ENCODE data around the gene TMEM63C.

DNA sequence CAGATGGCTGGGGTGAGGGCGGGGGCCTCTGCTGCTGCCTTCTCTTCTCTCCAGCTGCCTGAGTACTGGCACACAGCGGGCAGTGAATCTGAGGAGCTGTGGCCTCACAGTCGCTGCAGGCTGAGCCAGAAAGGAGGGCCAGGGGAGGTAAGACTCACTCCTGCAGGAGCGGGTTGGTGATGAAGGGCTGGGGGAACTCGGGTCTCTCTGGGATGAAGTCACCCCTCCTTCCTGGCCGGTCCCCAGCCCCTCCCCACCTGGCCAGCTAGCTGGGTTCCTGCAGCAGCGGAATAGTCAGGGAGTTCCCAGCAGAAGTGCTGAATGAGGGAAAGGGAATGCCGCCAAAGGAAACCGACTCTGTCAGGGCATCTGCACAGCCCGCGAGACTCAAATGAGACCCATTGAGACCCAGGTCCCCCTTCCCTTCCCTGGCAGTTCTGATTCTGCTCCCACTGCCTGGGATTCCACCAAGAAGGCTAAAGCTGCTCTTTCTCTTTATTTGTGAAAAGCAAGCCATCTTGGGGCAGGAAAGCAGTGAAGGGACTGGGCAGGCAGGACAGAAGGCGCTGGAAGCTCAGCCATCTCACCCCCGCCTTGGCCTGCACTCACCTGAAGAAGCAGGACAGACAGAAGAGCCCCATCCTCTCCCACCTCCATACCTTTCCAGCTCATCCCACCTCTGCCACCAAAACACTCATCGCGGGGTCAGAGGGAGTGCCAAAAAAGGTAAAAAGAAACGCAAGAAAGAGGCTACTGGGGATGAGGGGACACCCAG, 84.2 kb downstream of the TMEM63C start:
- TF ChIP-seq, protein P1, sequence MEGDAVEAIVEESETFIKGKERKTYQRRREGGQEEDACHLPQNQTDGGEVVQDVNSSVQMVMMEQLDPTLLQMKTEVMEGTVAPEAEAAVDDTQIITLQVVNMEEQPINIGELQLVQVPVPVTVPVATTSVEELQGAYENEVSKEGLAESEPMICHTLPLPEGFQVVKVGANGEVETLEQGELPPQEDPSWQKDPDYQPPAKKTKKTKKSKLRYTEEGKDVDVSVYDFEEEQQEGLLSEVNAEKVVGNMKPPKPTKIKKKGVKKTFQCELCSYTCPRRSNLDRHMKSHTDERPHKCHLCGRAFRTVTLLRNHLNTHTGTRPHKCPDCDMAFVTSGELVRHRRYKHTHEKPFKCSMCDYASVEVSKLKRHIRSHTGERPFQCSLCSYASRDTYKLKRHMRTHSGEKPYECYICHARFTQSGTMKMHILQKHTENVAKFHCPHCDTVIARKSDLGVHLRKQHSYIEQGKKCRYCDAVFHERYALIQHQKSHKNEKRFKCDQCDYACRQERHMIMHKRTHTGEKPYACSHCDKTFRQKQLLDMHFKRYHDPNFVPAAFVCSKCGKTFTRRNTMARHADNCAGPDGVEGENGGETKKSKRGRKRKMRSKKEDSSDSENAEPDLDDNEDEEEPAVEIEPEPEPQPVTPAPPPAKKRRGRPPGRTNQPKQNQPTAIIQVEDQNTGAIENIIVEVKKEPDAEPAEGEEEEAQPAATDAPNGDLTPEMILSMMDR (optimal IDR thresholded peaks at IDR 0.05 in 1 of 3, IDR thresholded peaks at IDR 0.05 in 1 of 3, conservative IDR thresholded peaks at IDR 0.05 in 1 of 3; ENCODE audit: extremely low read depth in 1 of 3, insufficient read depth in 2 of 3, low read length in 3 of 3) = no peak
- TF ChIP-seq EZH2 (IDR thresholded peaks at IDR 0.05; ENCODE audit: low read length) = no peak
